Measurements from ENCODE around the gene MYO1B. TPM values are rescaled to one million over a fixed set of nuclear protein-coding genes. Genes with fewer than 3 reads are reported as not detected.

Gene MYO1B
- total RNA-seq, 1 donor from 2014 or later, result 67.7 TPM

- H3K27ac Mint-ChIP-seq, result no peak overlapping the region
- no peak for DNase-seq (ENCODE audit: extremely low spot score, unreplicated experiment)
- no peak for TF ChIP-seq CTCF (conservative IDR thresholded peaks at IDR 0.05)
- H3K4me1 Mint-ChIP-seq (ENCODE audit: unreplicated experiment), result peaks cover 31% of the 10 kb centered on the region
- no peak overlapping the region for H3K4me3 Mint-ChIP-seq
- H3K36me3 Mint-ChIP-seq, result peaks cover 5% of the 10 kb centered on the region
- H3K9me3 Mint-ChIP-seq, result no peaks in the 10 kb centered on the region
- H3K27me3 Mint-ChIP-seq, result no peaks in the 10 kb centered on the region
Observed at GRCh38 chr2:191266201-191266600, 21.0 kb downstream of the MYO1B start.

- Mint-ChIP-seq H3K4me3 (no peak overlapping the region), H3K27ac (no peak overlapping the region), H3K27me3 (no peaks in the 10 kb centered on the region), H3K36me3 (no peaks in the 10 kb centered on the region), H3K9me3 (no peaks in the 10 kb centered on the region), H3K4me1 (ENCODE audit: unreplicated experiment) (peaks cover 22% of the 10 kb centered on the region)
- DNase-seq (ENCODE audit: extremely low spot score, unreplicated experiment), result no peak
- TF ChIP-seq CTCF (conservative IDR thresholded peaks at IDR 0.05), result no peak
Observed at GRCh38 chr2:191268596-191268995, 23.4 kb downstream of the MYO1B start.

GRCh38 chr2:191270306-191271161 lies 25.3 kb downstream of the MYO1B start:
- Mint-ChIP-seq H3K9me3 (no peaks in the 10 kb centered on the region), H3K4me1 (ENCODE audit: unreplicated experiment) (peaks cover 31% of the 10 kb centered on the region), H3K36me3 (no peaks in the 10 kb centered on the region), H3K4me3 (no peak overlapping the region), H3K27ac (no peak overlapping the region), H3K27me3 (no peaks in the 10 kb centered on the region)
- no peak for DNase-seq (ENCODE audit: extremely low spot score, unreplicated experiment)
- TF ChIP-seq CTCF (conservative IDR thresholded peaks at IDR 0.05), result no peak

- no peak overlapping the region for H3K27ac Mint-ChIP-seq
- no peaks in the 10 kb centered on the region for H3K9me3 Mint-ChIP-seq
Observed at GRCh38 chr2:191272064-191272463, 26.9 kb downstream of the MYO1B start.

GRCh38 chr2:191274413-191274815 lies 29.2 kb downstream of the MYO1B start:
- Mint-ChIP-seq H3K4me3 (no peak overlapping the region), H3K27me3 (no peaks in the 10 kb centered on the region), H3K36me3 (peaks cover 24% of the 10 kb centered on the region), H3K27ac (no peak overlapping the region), H3K9me3 (no peaks in the 10 kb centered on the region), H3K4me1 (ENCODE audit: unreplicated experiment) (peaks cover 12% of the 10 kb centered on the region)
- no peak for DNase-seq (ENCODE audit: extremely low spot score, unreplicated experiment)
- TF ChIP-seq CTCF (conservative IDR thresholded peaks at IDR 0.05), result no peak

More at GRCh38 chr2:191272064-191272463, 26.9 kb downstream of the MYO1B start:
- peaks cover 18% of the 10 kb centered on the region for H3K4me1 Mint-ChIP-seq (ENCODE audit: unreplicated experiment)
- H3K27me3 Mint-ChIP-seq, result no peaks in the 10 kb centered on the region
- no peak overlapping the region for H3K4me3 Mint-ChIP-seq
- peaks cover 9% of the 10 kb centered on the region for H3K36me3 Mint-ChIP-seq
- TF ChIP-seq CTCF (conservative IDR thresholded peaks at IDR 0.05), result no peak
- no peak for DNase-seq (ENCODE audit: extremely low spot score, unreplicated experiment)
